HCT116 (cell line): ENCODE data around the gene TASP1.

ENCODE experiments used
- CEBPB ChIP-seq: IDR thresholded peaks from 2 replicates; pipeline ENCODE4 v1.6.1; 2012; ENCODE audit warnings: low read depth
- EZH2 ChIP-seq: fragments of 200-600 bp; sonication (generic); IDR thresholded peaks from 2 replicates; pipeline ENCODE4 v1.6.1; 2017; ENCODE audit warnings: antibody characterized with exemption, mixed run types
- POLR2AphosphoS5 ChIP-seq: IDR thresholded peaks from 2 replicates; pipeline ENCODE4 v1.6.1; 2011; ENCODE audit warnings: mild to moderate bottlenecking, low read depth, low read length, moderate library complexity
- SIN3A ChIP-seq: IDR thresholded peaks from 2 replicates; pipeline ENCODE4 v1.6.1; 2012; ENCODE audit warnings: low read depth
- SP1 ChIP-seq: IDR thresholded peaks from 2 replicates; pipeline ENCODE4 v1.6.1; 2012; ENCODE audit warnings: low read depth
- ZFX ChIP-seq: fragments of 450-650 bp; IDR thresholded peaks from 2 replicates; pipeline ENCODE4 v1.6.1; 2017
- ZNF274 ChIP-seq: fragments of 200-500 bp; sonication (Bioruptor generic); IDR thresholded peaks from 2 replicates; pipeline ENCODE4 v1.6.1; 2014; ENCODE audit warnings: mild to moderate bottlenecking, low read depth, low read length, inconsistent platforms
- TF ChIP-seq, protein P1 (sequence below), 3 experiments: fragments of 200-600 bp in 1 of 3; sonication (generic) in 1 of 3; IDR thresholded peaks in 2 of 3; conservative IDR thresholded peaks in 1 of 3; 2 replicates each; pipeline ENCODE4 v1.5.1; 2012 to 2017; ENCODE audit warnings: low read depth in 2 of 3, low read length in 2 of 3, antibody characterized with exemption in 1 of 3, borderline replicate concordance in 1 of 3, control low read depth in 1 of 3, mild to moderate bottlenecking in 1 of 3, mixed read lengths in 1 of 3, mixed run types in 1 of 3, moderate library complexity in 1 of 3; ENCODE audit not compliant: insufficient read depth in 1 of 3
- TF ChIP-seq, protein P2 (sequence below): IDR thresholded peaks from 2 replicates; pipeline ENCODE4 v1.6.1; 2012; ENCODE audit warnings: low read depth

DNA sequence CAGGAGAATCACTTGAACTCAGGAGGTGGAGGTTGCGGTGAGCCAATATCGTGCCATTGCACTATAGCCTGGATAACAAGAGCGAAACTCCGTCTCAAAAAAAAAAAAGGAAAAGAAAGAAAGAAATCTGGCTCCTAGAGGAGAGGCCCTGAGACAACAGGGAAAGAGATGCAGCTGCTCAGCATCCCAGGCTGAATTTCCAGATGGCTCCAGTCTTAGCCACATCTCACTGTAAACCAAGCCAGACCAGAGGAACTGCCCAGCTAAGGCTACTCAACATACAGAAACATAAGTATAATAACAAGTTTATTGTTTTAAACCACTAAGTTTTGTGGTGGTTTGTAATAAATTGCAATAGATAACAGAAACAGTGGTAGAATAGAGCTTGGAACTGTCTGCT lies 38.5 kb upstream of the TASP1 start:
- TF ChIP-seq EZH2 (no peak), SIN3A (no peak), ZNF274 (no peak), SP1 (no peak), POLR2AphosphoS5 (no peak), ZFX (no peak), CEBPB (no peak)
- TF ChIP-seq, protein P1, sequence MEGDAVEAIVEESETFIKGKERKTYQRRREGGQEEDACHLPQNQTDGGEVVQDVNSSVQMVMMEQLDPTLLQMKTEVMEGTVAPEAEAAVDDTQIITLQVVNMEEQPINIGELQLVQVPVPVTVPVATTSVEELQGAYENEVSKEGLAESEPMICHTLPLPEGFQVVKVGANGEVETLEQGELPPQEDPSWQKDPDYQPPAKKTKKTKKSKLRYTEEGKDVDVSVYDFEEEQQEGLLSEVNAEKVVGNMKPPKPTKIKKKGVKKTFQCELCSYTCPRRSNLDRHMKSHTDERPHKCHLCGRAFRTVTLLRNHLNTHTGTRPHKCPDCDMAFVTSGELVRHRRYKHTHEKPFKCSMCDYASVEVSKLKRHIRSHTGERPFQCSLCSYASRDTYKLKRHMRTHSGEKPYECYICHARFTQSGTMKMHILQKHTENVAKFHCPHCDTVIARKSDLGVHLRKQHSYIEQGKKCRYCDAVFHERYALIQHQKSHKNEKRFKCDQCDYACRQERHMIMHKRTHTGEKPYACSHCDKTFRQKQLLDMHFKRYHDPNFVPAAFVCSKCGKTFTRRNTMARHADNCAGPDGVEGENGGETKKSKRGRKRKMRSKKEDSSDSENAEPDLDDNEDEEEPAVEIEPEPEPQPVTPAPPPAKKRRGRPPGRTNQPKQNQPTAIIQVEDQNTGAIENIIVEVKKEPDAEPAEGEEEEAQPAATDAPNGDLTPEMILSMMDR (IDR thresholded peaks at IDR 0.05 in 2 of 3, conservative IDR thresholded peaks at IDR 0.05 in 1 of 3; ENCODE audit: borderline replicate concordance in 1 of 3, insufficient read depth in 1 of 3, low read depth in 2 of 3, low read length in 2 of 3): no peak
- TF ChIP-seq, protein P2, sequence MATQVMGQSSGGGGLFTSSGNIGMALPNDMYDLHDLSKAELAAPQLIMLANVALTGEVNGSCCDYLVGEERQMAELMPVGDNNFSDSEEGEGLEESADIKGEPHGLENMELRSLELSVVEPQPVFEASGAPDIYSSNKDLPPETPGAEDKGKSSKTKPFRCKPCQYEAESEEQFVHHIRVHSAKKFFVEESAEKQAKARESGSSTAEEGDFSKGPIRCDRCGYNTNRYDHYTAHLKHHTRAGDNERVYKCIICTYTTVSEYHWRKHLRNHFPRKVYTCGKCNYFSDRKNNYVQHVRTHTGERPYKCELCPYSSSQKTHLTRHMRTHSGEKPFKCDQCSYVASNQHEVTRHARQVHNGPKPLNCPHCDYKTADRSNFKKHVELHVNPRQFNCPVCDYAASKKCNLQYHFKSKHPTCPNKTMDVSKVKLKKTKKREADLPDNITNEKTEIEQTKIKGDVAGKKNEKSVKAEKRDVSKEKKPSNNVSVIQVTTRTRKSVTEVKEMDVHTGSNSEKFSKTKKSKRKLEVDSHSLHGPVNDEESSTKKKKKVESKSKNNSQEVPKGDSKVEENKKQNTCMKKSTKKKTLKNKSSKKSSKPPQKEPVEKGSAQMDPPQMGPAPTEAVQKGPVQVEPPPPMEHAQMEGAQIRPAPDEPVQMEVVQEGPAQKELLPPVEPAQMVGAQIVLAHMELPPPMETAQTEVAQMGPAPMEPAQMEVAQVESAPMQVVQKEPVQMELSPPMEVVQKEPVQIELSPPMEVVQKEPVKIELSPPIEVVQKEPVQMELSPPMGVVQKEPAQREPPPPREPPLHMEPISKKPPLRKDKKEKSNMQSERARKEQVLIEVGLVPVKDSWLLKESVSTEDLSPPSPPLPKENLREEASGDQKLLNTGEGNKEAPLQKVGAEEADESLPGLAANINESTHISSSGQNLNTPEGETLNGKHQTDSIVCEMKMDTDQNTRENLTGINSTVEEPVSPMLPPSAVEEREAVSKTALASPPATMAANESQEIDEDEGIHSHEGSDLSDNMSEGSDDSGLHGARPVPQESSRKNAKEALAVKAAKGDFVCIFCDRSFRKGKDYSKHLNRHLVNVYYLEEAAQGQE: no peak
